D721Med (cell line): ENCODE measurements around the gene NRXN2.

ENCODE experiments used
- DNase-seq: peaks from one replicate; pipeline ENCODE4 v3.0.0; 2011; ENCODE audit warnings: low spot score; ENCODE audit not compliant: insufficient read length
- FAIRE-seq: peaks from 2 replicates; lab custom pipeline; 2011; peaks lifted over from hg19 to GRCh38; lab: Jason Lieb, UNC
- CTCF ChIP-seq: IDR thresholded peaks from 2 replicates; pipeline ENCODE4 v1.5.1; 2012; ENCODE audit warnings: mild to moderate bottlenecking, control low read depth; ENCODE audit not compliant: insufficient read depth; ENCODE audit errors: missing control alignments

The NRXN2 gene

DNA sequence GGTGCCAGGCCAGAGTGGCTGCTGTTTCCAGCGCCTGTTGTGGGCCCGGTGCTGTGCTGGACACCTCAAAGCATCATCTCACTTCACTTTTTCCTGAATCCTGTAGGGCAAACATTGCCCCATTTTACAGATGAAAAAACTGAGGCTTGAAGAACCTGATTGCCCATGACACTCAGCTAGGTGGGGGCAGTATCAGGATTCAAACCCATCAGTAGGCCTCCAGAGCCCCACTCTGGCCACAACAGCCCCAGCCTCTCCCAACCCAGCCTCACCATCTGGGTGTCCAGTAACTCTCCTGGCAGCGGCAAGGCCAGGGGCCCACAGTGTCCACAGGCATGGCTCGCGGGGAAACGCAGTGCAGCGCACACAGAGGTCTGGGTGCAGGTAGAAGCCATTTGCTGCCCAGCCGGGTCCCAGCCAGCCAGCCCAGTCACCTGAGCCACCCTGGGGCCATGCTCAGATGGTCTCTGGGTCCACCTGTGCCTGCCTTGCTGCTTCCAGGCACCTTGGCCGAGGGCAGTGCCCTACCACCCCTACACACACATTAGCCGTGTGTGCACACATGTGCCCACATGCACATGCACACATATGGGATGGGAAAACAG is 120.4 kb downstream of the NRXN2 start:
- FAIRE-seq (no peak), DNase-seq (no peak)
- TF ChIP-seq CTCF, result no peak

DNA sequence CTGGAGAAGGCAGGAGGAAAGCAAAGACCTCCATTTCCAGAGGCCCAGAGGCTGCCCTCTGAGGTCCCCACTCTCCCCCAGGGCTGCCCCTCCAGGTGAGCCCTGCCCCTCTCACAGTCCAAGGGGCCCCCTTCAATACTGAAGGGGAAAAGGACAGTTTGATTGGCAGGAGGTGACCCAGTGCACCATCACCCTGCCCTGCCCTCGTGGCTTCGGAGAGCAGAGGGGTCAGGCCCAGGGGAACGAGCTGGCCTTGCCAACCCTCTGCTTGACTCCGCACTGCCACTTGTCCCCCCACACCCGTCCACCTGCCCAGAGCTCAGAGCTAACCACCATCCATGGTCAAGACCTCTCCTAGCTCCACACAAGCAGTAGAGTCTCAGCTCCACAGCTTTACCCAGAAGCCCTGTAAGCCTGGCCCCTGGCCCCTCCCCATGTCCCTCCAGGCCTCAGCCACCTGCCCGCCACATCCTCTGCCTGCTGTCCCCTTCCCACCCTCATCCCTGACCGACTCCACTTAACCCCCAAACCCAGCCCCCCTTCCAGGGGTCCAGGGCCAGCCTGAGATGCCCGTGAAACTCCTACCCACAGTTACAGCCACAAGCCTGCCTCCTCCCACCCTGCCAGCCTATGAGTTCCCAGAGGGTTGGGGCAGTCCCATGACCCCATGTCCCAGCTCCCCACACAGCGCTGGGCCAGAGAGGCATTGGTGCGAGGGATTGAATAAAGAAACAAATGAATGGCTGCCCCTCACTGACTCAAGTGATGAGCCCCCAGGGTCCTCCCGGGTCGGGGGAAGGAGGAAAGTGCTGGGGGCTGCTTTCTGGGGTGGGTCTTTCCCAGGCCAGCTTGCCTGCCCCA is 121.2 kb downstream of the NRXN2 start:
- no peak for FAIRE-seq
- TF ChIP-seq CTCF, result no peak
- no peak for DNase-seq

DNA sequence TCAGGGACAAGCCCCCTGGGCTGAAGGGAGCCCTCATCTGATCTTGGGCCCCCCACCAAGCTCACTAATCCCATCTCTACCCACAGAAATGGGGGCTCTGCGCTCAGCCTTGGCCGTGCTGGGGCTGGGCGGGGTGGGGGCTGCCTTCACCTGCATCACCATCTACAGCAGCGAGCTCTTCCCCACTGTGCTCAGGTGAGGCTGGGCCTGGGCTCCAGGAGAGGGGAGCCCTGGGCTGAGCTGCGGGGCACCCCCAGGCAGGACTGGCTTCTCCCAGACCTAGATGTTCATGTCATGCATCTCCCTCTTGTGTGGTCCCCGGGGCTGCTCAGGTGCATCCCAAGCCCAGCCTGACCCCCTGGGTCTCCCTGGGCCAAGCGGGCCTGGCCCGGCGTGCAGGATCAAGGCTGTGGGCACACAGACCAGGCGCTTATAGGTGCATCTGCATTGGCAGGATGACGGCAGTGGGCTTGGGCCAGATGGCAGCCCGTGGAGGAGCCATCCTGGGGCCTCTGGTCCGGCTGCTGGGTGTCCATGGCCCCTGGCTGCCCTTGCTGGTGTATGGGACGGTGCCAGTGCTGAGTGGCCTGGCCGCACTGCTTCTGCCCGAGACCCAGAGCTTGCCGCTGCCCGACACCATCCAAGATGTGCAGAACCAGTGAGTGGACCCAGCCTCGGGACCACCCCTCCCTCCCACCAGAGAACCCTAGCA is 122.6 kb downstream of the NRXN2 start:
- TF ChIP-seq CTCF, result no peak
- no peak for DNase-seq
- no peak for FAIRE-seq

GRCh38 chr11:64599698-64600211 is 123.2 kb downstream of the NRXN2 start:
- TF ChIP-seq CTCF, result no peak
- no peak for FAIRE-seq
- no peak for DNase-seq

- TF ChIP-seq CTCF, result no peak
- FAIRE-seq, result no peak
- DNase-seq, result no peak
Measured at GRCh38 chr11:64598797-64599697, 124.0 kb downstream of the NRXN2 start.

GRCh38 chr11:64598106-64598796 is 124.7 kb downstream of the NRXN2 start:
- FAIRE-seq (no peak), DNase-seq (no peak)
- TF ChIP-seq CTCF, result no peak
